ENCODE measurements around the gene NSMCE4A.
"Not testable (repeated sequence)": the region's sequence is repeated elsewhere in the genome, so short reads cannot be mapped to it uniquely, and the experiment has no call there.

Gene NSMCE4A

GRCh38 chr10:121988361-121989324, 13.6 kb upstream of the NSMCE4A start, which contains the start of gene TACC2:
Gene TACC2, plus strand, starts transcription at chr10:121989163. Its CDS starts 32,819 bp downstream, at chr10:122021982.
- no peak for DNase-seq

- DNase-seq, result no peak
Measured at GRCh38 chr10:121984463-121984862, 9.4 kb upstream of the NSMCE4A start.

GRCh38 chr10:121983852-121984251, 8.8 kb upstream of the NSMCE4A start:
- no peak for DNase-seq

GRCh38 chr10:121981346-121981745, 6.3 kb upstream of the NSMCE4A start:
- DNase-seq, result no peak

GRCh38 chr10:121978511-121978910, 3.5 kb upstream of the NSMCE4A start:
- DNase-seq, result no peak

- no peak for DNase-seq
Measured at GRCh38 chr10:121976607-121977006, 1.6 kb upstream of the NSMCE4A start.

GRCh38 chr10:121975295-121976086, 474 bp upstream of the NSMCE4A start:
- no peak for DNase-seq

- DNase-seq, result no peak
Measured at GRCh38 chr10:121974019-121974534, 940 bp downstream of the NSMCE4A start.

GRCh38 chr10:121969086-121969485, 5.9 kb downstream of the NSMCE4A start:
- DNase-seq, result not testable (repeated sequence)

- DNase-seq, result no peak
Measured at GRCh38 chr10:121965996-121966395, 9.0 kb downstream of the NSMCE4A start.

GRCh38 chr10:121961456-121961855, 13.6 kb downstream of the NSMCE4A start:
- DNase-seq, result peak; percentile 26

GRCh38 chr10:121959671-121960070, 15.3 kb downstream of the NSMCE4A start:
- DNase-seq, result no peak

- no peak for DNase-seq
Measured at GRCh38 chr10:121956111-121957061, 18.6 kb downstream of the NSMCE4A start.

- DNase-seq, result no peak
Measured at GRCh38 chr10:121952226-121952625, 22.8 kb downstream of the NSMCE4A start.

- peak; percentile 44 for DNase-seq
Measured at GRCh38 chr10:121949451-121949850, 25.6 kb downstream of the NSMCE4A start.

- no peak for DNase-seq
Measured at GRCh38 chr10:121949049-121949448, 26.0 kb downstream of the NSMCE4A start.

- DNase-seq, result no peak
Measured at GRCh38 chr10:121947343-121948330, 27.4 kb downstream of the NSMCE4A start.

GRCh38 chr10:121942749-121943416, 32.1 kb downstream of the NSMCE4A start:
- no peak for DNase-seq

- no peak for DNase-seq
Measured at GRCh38 chr10:121941532-121941931, 33.5 kb downstream of the NSMCE4A start.

GRCh38 chr10:121936295-121936694, 38.7 kb downstream of the NSMCE4A start:
- DNase-seq, result no peak
